Prostate gland (tissue), 2 donors: ENCODE data around the gene EXOC2. TPM values are rescaled to one million over a fixed set of nuclear protein-coding genes. Genes with fewer than 3 reads are reported as not detected.

Experiments used
- DNase-seq: peaks from one replicate; pipeline ENCODE4 v3.0.0-alpha.2; 2019; ENCODE audit warnings: low spot score
- H3K27ac ChIP-seq, 2 donors: fragments of 200-600 bp; sonication (generic); 2 replicates each; pipeline ENCODE4 v1.5.1; 2017 to 2019
- H3K27me3 ChIP-seq: fragments of 200-600 bp; sonication (generic); replicated peaks from 2 replicates; pipeline ENCODE4 v1.5.1; 2019; ENCODE audit not compliant: insufficient read depth
- H3K36me3 ChIP-seq, 2 donors: fragments of 200-600 bp; sonication (generic); 1 replicate in 1 of 2; 2 replicates in 1 of 2; pipeline versions ENCODE4 v1.5.1 to v1.8.1; 2017 to 2019
- H3K4me1 ChIP-seq: fragments of 200-600 bp; sonication (generic); replicated peaks from 2 replicates; pipeline ENCODE4 v1.5.1; 2019
- H3K4me3 ChIP-seq, 2 donors: fragments of 200-600 bp; sonication (generic); 2 replicates each; pipeline ENCODE4 v1.5.1; 2017 to 2019
- H3K9me3 ChIP-seq: fragments of 200-600 bp; sonication (generic); 2 replicates; pipeline ENCODE4 v1.5.1; 2017
- CTCF ChIP-seq, 4 experiments: fragments of 200-600 bp in 2 of 4; fragments of 450-650 bp in 2 of 4; sonication (generic) in 2 of 4; IDR thresholded peaks; 1 replicate in 3 of 4; 2 replicates in 1 of 4; pipeline ENCODE4 v1.5.1; 2016 to 2019; ENCODE audit warnings: antibody characterized with exemption in 4 of 4, mild to moderate bottlenecking in 2 of 4, moderate library complexity in 2 of 4
- POLR2A ChIP-seq: fragments of 450-650 bp; IDR thresholded peaks from one replicate; pipeline ENCODE4 v1.6.1; 2016; ENCODE audit warnings: antibody characterized with exemption, mild to moderate bottlenecking
- POLR2AphosphoS5 ChIP-seq: sonication (generic); formaldehyde crosslinking; IDR thresholded peaks from one replicate; pipeline ENCODE4 v1.6.1; 2017; ENCODE audit warnings: antibody characterized with exemption
- WGBS: methylation state at CpG from one replicate; pipeline ENCODE4 v1.1.5; 2018; 5-methylcytosine and 5-hydroxymethylcytosine counted together
- intact Hi-C: fragments of 100-400 bp; cut with DNase I; formaldehyde crosslinking; loops from one replicate; pipeline ENCODE4 v1.14.2; 2022
- total RNA-seq, 2 donors: library from RNA; depleted of rRNA; stranded (reverse); fragments of >200 nt; gene quantifications; one replicate each; pipeline ENCODE4 v1.1.0, GENCODE V29; 2016

Gene EXOC2
- total RNA-seq, 2 donors from 2014 or later = 18.2 to 30.8 TPM

GRCh38 chr6:641225-641985 lies 51.5 kb downstream of the EXOC2 start:
- Histone ChIP-seq H3K27me3 (no peaks in the 10 kb centered on the region), H3K27ac (no peak overlapping the region), H3K4me3 (no peak overlapping the region), H3K4me1 (no peaks in the 10 kb centered on the region), H3K9me3 (no peaks in the 10 kb centered on the region), H3K36me3 (no peaks in the 10 kb centered on the region)
- intact Hi-C loops = no loop called here
- TF ChIP-seq POLR2A = no peak
- no peak for TF ChIP-seq POLR2AphosphoS5
- TF ChIP-seq CTCF (IDR thresholded peaks at IDR 0.05) = no peak
- no peak for DNase-seq
- WGBS = 99% methylated on average over 8 of the region's 8 CpGs

- no peak for DNase-seq
- 71% methylated on average over 5 of the region's 5 CpGs for WGBS
- no peak for TF ChIP-seq POLR2A
- no peak for TF ChIP-seq CTCF (IDR thresholded peaks at IDR 0.05)
- no peak for TF ChIP-seq POLR2AphosphoS5
- H3K4me3 ChIP-seq = no peak overlapping the region
- H3K9me3 ChIP-seq = no peaks in the 10 kb centered on the region
- H3K4me1 ChIP-seq = no peaks in the 10 kb centered on the region
- H3K36me3 ChIP-seq = no peaks in the 10 kb centered on the region
- no peak overlapping the region for H3K27ac ChIP-seq
- H3K27me3 ChIP-seq = no peaks in the 10 kb centered on the region
- intact Hi-C loops = no loop called here
These were observed 56.5 kb downstream of the EXOC2 start for GRCh38 chr6:636488-636887.

GRCh38 chr6:635233-635632 lies 57.7 kb downstream of the EXOC2 start:
- no peaks in the 10 kb centered on the region for H3K4me1 ChIP-seq
- intact Hi-C loops = no loop called here
- H3K27me3 ChIP-seq = no peaks in the 10 kb centered on the region
- WGBS = 71% methylated on average over 5 of the region's 5 CpGs
- H3K9me3 ChIP-seq = no peaks in the 10 kb centered on the region
- no peak overlapping the region for H3K4me3 ChIP-seq
- DNase-seq = no peak
- TF ChIP-seq POLR2A (no peak), CTCF (IDR thresholded peaks at IDR 0.05) (no peak), POLR2AphosphoS5 (no peak)
- H3K27ac ChIP-seq = no peak overlapping the region
- no peaks in the 10 kb centered on the region for H3K36me3 ChIP-seq

GRCh38 chr6:633611-634010 lies 59.3 kb downstream of the EXOC2 start:
- Histone ChIP-seq H3K9me3 (no peaks in the 10 kb centered on the region), H3K4me3 (no peak overlapping the region), H3K36me3 (no peaks in the 10 kb centered on the region), H3K4me1 (no peaks in the 10 kb centered on the region), H3K27ac (no peak overlapping the region), H3K27me3 (no peaks in the 10 kb centered on the region)
- TF ChIP-seq POLR2AphosphoS5 = no peak
- no peak for TF ChIP-seq POLR2A
- no peak for TF ChIP-seq CTCF (IDR thresholded peaks at IDR 0.05)
- 59% methylated on average over 1 of the region's 1 CpG for WGBS
- no peak for DNase-seq
- intact Hi-C loops = no loop called here

- no peaks in the 10 kb centered on the region for H3K36me3 ChIP-seq
- no peaks in the 10 kb centered on the region for H3K9me3 ChIP-seq
- no peak overlapping the region for H3K4me3 ChIP-seq
- no peaks in the 10 kb centered on the region for H3K27me3 ChIP-seq
- H3K4me1 ChIP-seq = no peaks in the 10 kb centered on the region
- TF ChIP-seq POLR2AphosphoS5 (no peak), CTCF (IDR thresholded peaks at IDR 0.05) (no peak), POLR2A (no peak)
- DNase-seq = no peak
- H3K27ac ChIP-seq = no peak overlapping the region
- WGBS = 88% methylated on average over 3 of the region's 3 CpGs
- intact Hi-C loops = no loop called here
These were observed 64.2 kb downstream of the EXOC2 start for GRCh38 chr6:628766-629165.
